ENCODE results near the gene HMGCS1. TPM values are rescaled to one million over a fixed set of nuclear protein-coding genes. Genes with fewer than 3 reads are reported as not detected.

The HMGCS1 gene
- total RNA-seq, 1 experiment from 2014 or later: 35.4 TPM

- DNase-seq (ENCODE audit: low read depth, low spot score): no peak
- in situ Hi-C loops (cut with HindIII; ENCODE audit: low pct_unique_long_range_greater_than_20kb, low sequenced_read_pairs): no loop called here
These were observed 68.2 kb downstream of the HMGCS1 start for GRCh38 chr5:43244823-43245565.

GRCh38 chr5:43243270-43243669, 69.9 kb downstream of the HMGCS1 start:
- DNase-seq (ENCODE audit: low read depth, low spot score): no peak
- in situ Hi-C loops (cut with HindIII; ENCODE audit: low pct_unique_long_range_greater_than_20kb, low sequenced_read_pairs): no loop called here

GRCh38 chr5:43242196-43242595, 71.0 kb downstream of the HMGCS1 start:
- no peak for DNase-seq (ENCODE audit: low read depth, low spot score)
- in situ Hi-C loops (cut with HindIII; ENCODE audit: low pct_unique_long_range_greater_than_20kb, low sequenced_read_pairs): no loop called here

Other genes with a start within 250 kb of the HMGCS1 start
- gene ZNF131, start 192.5 kb downstream of the HMGCS1 start, total RNA-seq (2014; rRNA removed; shearing (Covaris generic)): 45.9 and 50.1 TPM in 2 replicates
- gene NIM1K, start 121.2 kb downstream of the HMGCS1 start, total RNA-seq (2014; rRNA removed; shearing (Covaris generic)): 0.19 and 0.61 TPM in 2 replicates
- 46.8 and 51.4 TPM in 2 replicates for gene CCL28, start 99.0 kb upstream of the HMGCS1 start, total RNA-seq (2014; rRNA removed; shearing (Covaris generic))
- 43.4 and 45.9 TPM in 2 replicates for gene TMEM267, start 170.5 kb upstream of the HMGCS1 start, total RNA-seq (2014; rRNA removed; shearing (Covaris generic))
- gene C5orf34, start 201.7 kb upstream of the HMGCS1 start, total RNA-seq (2014; rRNA removed; shearing (Covaris generic)): 13.9 and 14.5 TPM in 2 replicates
- 348 and 356 TPM in 2 replicates for gene PAIP1, start 243.7 kb upstream of the HMGCS1 start, total RNA-seq (2014; rRNA removed; shearing (Covaris generic))